ACHN (cell line): Measurements from ENCODE around the gene OPTC.
A peak's percentile ranks its signal among the peaks of the same experiment; 100 is the strongest.
"Not testable (repeated sequence)": the region's sequence is repeated elsewhere in the genome, so short reads cannot be mapped to it uniquely, and the experiment has no call there.

ENCODE experiments used
- DNase-seq: peaks from one replicate; pipeline ENCODE4 v3.0.0-alpha.2; 2015
- in situ Hi-C: cut with HindIII; loops from 2 replicates; pipeline ENCODE4 v1.10.0; 2017; ENCODE audit warnings: low sequenced_read_pairs, low pct_ligation_motif_present, low pct_unique_long_range_greater_than_20kb

Gene OPTC, protein sequence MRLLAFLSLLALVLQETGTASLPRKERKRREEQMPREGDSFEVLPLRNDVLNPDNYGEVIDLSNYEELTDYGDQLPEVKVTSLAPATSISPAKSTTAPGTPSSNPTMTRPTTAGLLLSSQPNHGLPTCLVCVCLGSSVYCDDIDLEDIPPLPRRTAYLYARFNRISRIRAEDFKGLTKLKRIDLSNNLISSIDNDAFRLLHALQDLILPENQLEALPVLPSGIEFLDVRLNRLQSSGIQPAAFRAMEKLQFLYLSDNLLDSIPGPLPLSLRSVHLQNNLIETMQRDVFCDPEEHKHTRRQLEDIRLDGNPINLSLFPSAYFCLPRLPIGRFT

DNA sequence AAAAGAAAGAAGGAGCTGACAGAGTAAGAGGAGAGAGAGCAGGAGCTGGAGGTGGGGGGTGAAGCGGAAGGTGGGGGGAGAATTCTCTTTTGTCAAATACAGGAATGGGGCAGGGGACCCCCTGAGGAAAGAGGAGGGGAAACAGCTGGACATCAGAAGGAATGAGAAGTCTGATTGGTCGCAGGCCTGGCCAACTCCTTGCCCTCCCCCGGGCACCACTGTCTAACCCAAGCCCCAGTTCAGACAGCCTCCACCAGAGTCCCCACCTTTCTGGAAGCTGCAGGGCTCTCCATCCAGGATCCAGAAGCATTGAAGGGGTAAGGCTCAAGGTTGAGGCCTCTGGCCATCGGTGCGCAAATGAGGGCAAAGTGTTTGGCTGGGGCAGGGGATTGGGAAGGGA lies at the start of gene OPTC:
Gene OPTC (plus strand): TSS at position 253 of the 400 bp plus-strand sequence. CDS start 1,853 bp downstream, outside the sequence.
- no peak for DNase-seq
- in situ Hi-C loops = no loop called here

DNA sequence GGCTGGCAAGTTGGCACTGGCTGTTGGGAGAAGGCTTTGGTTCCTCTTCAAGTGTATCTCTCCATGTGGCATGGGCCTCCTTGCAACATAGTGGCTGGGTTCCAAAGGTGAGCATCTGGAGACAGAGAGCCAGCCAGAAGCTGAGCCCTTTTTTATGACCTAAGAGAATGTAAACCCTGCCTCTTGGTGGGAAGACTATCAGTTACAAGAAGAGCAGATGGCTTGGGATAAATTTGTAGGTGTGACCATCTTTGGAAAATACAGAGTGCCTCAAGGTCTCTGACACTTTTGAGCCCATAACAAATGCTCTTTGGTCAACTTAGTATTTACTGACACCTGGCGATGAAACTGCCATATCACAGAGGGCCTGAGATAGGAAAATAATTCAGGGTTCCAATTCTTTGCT lies 49.8 kb upstream of the OPTC start:
- in situ Hi-C loops = no loop called here
- no peak for DNase-seq

DNA sequence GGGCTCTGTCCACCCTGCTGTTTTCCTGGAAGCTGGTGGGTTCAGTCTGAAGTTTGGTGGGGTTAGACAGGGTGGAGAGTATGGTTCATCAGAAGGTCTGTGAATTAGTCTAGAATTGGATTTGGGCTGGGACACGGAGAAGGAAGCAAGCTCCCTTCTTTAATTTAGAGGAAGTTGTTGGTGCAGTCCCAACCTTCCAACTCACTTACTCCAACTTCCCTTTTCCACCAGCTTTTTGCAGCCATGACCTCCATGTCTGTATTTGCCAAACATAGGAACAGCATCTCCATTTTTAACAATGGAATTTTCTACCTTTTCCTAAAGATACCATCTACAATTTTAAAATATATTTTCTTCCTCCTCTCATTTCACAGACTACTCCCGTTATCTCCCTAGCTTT lies 46.8 kb upstream of the OPTC start:
- DNase-seq = no peak
- in situ Hi-C loops = no loop called here

- DNase-seq, in situ Hi-C loops: not testable (repeated sequence)
These were observed 46.4 kb upstream of the OPTC start for GRCh38 chr1:203447598-203447997.

DNA sequence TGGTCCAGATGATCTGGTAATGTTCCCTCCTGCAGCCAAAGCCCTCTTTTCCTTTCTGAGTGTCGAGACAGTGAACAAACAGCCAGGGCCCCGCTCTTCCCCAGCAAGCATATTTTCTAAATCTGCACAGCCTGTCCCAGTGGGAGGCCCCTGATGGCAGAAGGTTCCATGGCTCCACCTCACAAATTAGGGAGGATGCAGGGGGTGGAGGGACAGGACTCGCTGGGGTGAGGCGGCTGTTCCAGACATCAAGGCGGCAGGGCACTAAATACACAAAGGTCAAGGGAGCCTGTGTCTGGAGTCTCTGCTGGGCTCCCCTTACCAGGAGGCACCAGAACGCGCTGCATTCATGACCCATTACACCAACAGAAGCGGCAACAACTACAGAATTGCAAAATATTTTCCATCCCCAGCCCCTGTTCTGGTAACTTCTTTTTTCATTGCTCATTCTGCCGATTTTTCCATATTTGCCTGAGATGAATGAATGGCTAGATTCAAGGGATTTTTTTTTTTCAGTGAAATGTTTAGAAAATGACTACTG lies 45.4 kb upstream of the OPTC start:
- in situ Hi-C loops = no loop called here
- DNase-seq = no peak

- no peak for DNase-seq
- in situ Hi-C loops = no loop called here
These were observed 44.0 kb upstream of the OPTC start for GRCh38 chr1:203450001-203450400.

DNA sequence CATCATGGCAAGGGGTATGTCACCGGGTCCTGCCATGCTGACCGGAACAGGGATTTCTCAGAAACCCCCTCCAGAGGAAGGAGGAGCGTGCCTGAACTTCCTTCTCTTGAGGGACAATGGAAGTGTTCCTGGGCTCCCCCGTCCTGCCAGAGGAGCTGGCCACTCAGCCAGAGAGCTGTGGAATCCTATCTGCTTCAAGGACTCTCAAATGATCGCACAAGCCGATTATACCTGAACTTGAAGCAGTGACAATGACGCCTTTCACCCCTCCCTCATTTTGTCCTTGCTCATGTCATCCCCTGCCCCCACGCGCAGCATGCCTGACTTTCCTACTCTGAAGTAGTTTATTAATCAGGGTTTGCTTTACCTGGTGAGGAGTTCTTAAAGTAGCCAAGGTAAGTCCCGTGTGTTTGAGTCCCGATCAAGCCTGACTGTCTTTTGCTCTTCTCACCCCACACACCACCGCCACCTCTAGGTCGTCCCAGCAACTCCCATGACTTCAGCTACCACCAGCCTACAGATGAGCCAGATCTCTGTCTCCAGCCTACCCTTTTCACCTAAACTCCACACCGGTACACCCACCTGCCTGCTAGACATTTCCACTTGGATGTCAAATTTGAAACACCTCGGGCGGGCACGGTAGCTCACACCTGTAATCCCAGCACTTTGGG lies 43.3 kb upstream of the OPTC start:
- no peak for DNase-seq
- in situ Hi-C loops = no loop called here

GRCh38 chr1:203451836-203452784 lies 41.8 kb upstream of the OPTC start:
- no peak for DNase-seq
- in situ Hi-C loops = no loop called here

GRCh38 chr1:203453016-203453415 lies 40.9 kb upstream of the OPTC start:
- DNase-seq = no peak

DNA sequence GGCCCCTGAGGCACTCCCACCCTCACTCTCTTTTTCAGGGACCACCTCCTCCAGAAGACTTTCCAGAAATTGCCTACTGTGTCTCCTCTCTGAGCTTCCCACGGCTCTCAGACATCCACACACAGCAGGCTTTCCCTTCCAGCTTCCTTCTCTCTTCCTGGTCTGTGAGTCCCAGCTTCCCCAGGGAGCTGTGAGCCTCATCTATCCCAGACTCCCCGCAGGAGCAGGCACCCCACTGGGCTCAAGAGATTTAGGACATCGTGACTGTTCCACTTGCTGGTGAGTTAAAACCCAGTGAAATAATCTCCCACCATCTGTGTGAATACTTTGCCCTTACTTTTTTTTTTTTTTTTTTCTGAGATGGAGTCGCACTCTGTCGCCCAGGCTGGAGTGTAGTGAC lies 40.3 kb upstream of the OPTC start:
- no peak for DNase-seq
- in situ Hi-C loops = no loop called here

More at GRCh38 chr1:203453016-203453415, 40.9 kb upstream of the OPTC start:
- in situ Hi-C loops = no loop called here

DNA sequence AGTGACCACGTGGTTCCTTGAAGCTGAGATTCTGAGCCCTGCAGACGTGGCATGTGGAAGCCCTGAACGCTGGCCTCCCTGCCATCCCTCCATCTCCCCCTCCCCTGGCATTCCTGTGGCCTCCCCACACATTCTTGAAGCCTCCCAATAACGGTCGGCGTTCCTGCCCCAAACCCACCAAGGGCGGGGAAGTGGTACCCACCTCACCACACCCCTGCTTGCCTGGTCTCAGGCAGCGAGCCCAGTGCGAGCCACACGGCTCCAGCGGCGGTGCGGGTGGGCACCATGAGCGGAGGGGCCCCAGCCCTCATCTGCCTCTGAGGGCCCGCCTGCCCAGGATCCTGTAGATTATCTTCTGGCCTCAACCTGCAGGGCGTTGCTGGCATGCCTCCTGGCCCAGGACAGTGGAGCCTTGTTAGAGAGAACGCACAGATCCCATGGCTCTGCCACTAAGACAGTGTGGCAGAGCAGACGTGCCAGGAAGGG lies 38.9 kb upstream of the OPTC start:
- no peak for DNase-seq
- in situ Hi-C loops = no loop called here

- no peak for DNase-seq
- in situ Hi-C loops = no loop called here
These were observed 38.2 kb upstream of the OPTC start for GRCh38 chr1:203455706-203456105.

DNA sequence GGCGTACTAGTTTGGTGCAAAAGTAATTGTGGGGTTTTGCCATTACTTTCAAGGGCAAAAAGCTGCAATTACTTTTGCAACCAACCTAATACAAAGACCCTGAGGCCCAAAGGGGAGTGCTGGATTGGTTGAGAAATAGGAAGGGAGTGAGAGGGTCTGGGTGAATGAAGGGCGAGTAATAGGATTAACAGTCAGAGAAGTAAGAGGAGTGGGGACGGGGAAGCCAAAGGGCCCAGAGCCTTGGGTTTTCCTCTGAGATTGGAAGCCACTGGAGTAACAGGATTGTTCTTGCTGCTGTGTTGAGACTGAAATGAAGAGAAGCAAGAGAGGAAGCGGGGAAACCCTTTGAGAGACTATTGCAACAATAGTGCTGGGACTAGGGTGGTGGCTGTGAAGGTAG lies 37.4 kb upstream of the OPTC start:
- in situ Hi-C loops = no loop called here
- DNase-seq = no peak

DNA sequence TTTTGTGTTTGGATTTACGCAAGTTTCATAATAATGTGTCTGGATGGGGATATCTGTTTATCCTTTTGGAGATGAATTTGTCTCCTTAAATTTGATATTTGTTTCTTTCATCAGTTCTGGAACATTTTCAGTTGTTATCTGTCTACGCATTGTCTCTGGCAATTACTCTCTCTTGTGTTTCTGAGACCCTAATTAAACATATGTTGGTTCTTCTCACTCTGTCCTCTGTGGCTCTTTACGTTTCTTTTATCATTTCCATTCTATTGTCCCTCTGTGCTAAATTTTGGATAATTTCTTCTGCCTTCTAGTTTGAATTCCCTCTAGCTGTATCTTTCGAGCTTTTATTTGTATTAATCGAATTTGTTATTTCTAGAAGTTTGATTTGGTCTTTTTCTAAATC lies 35.9 kb upstream of the OPTC start:
- no peak for DNase-seq
- in situ Hi-C loops = no loop called here

DNA sequence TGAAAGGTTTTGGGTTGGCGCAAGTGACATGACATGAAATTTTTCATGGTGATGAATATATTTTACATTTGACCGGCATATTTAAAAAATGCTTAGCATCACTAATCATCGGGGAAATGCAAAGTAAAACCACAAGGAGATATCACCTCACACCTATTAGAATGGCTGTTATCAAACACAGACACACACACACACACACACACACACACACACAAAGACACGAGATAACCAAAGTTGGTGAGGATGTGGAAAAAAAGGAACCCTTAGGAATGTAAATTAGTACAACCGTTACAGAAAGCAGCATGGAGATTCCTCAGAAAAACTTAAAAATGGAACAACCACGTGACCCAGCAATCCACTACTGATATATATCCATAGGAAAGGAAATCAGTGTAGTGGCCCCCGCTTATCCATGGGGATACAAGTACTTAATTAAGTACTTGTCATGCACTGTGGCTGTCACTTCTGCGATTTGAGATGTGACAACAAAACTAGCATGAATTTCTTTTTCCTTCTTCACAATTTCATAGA lies 34.2 kb upstream of the OPTC start:
- no peak for DNase-seq
- in situ Hi-C loops = no loop called here

GRCh38 chr1:203461717-203462116 lies 32.2 kb upstream of the OPTC start:
- DNase-seq = no peak
- in situ Hi-C loops = no loop called here

GRCh38 chr1:203462143-203462542 lies 31.8 kb upstream of the OPTC start:
- DNase-seq = no peak
- in situ Hi-C loops = no loop called here

- in situ Hi-C loops = no loop called here
- peak; percentile 35 for DNase-seq
These were observed 31.1 kb upstream of the OPTC start for GRCh38 chr1:203462878-203463277.
